ENCODE results near the gene NOL4L. TPM values are rescaled to one million over a fixed set of nuclear protein-coding genes. Genes with fewer than 3 reads are reported as not detected.

NOL4L gene
- total RNA-seq, 2 experiments from 2014 or later: 39.1 to 41.1 TPM

DNA sequence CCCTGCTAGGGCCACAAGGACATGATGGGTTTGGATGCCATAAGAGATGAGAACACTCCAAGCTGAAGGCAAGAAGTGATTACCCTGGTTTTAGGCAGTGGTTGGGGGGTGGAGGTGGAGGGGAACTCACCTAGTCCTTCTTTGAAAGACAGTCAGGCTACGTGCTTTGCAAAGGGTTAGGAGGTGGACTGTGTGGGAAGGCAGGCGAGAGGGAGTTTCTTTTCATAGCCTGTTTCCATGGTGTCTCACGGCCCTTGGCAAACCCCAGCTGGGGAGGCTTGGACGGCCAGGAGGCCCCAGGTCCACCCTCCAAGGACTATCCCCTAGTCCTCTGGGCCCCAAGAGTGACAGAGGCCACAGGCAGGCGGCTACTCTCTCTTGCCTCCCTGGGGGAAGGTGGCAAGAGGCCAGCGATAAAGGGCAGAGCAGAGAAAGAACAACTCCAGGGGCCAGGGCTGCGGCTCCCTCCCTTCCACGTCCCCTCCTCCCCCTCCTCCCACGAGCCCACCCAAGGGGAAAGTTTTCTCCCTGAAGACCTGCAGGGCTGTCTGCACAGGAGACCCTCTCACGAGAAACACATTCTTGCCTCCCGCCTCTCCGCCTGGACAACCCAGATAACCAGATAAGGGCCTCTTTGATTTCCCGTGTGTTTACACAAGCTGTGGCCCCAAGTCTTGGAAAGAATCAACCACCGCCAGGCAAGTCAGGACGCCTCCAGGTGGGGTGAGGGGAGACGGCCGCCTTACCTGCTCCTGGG, 74.4 kb downstream of the NOL4L start:
- POLR2A ChIA-PET: interaction anchor here (1.1 to 1.7 kb wide), 4 partner anchors 27 to 153 kb away, joined by 3 to 5 read pairs (median 4); partner anchors contain the start of gene ASXL1
- DNase-seq (peak; percentile 46), ATAC-seq (ENCODE audit: low read depth) (peak; percentile 30)
- Mint-ChIP-seq H3K4me1 (peaks cover 78% of the 10 kb centered on the region), H3K4me3 (peak overlapping the region; percentile 82), H3K36me3 (peaks cover 26% of the 10 kb centered on the region), H3K9me3 (no peaks in the 10 kb centered on the region), H3K27ac (peak overlapping the region; percentile 87), H3K27me3 (no peaks in the 10 kb centered on the region)

DNA sequence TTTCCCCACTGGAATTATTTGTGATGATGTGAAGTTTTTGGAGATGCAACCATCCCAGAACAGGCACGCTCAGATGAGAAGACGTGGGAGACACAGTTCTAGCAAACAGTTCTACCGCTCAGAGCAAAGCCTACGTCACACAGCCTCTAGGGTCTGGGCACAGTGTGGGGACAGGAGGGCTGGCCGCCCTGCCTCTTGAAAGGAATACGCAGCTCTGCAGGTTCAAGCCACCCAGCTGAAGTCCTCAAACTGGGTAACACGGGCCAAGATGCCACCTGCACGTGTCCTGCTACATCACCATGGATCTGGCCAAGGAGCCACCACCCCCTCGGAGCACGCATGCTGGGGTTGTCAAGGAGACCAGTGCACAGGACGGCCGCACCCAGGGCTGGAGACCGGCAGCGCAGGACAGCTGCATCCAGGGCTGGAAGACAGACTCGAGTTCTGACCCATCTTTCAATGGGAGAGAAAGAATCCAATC, 75.0 kb downstream of the NOL4L start:
- H3K9me3 Mint-ChIP-seq: no peaks in the 10 kb centered on the region
- ATAC-seq (ENCODE audit: low read depth) (peak; percentile 23), DNase-seq (peak; percentile 51)
- no peaks in the 10 kb centered on the region for H3K27me3 Mint-ChIP-seq
- peaks cover 77% of the 10 kb centered on the region for H3K4me1 Mint-ChIP-seq
- peaks cover 24% of the 10 kb centered on the region for H3K36me3 Mint-ChIP-seq
- H3K27ac Mint-ChIP-seq: peak overlapping the region; percentile 87
- POLR2A ChIA-PET: interaction anchor here (0.6 to 1.8 kb wide), 6 partner anchors 18 to 279 kb away, joined by 3 to 8 read pairs (median 4); partner anchors contain the start of gene ASXL1
- peak overlapping the region; percentile 82 for H3K4me3 Mint-ChIP-seq

DNA sequence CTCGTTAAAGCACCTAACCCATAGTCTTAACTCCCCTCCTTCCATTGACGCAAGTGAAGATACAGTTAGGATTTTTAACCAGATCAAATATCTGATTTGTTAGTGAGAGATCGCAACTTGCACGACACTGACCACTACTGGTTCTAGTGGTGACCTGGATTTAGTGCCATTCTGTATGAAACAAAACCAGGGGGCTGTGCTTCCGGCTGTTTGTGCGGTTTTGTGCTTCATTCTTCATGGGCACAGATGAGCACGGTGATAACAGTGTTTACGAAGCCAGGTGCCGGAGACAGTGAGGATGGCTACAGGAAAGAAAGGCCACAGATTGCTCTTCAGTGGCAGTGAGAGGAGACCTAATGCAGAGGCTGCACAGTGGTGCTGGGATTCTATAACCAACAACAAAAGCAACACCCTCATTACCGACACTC, 75.5 kb downstream of the NOL4L start:
- Mint-ChIP-seq H3K4me1 (peaks cover 72% of the 10 kb centered on the region), H3K27me3 (no peaks in the 10 kb centered on the region), H3K27ac (peak overlapping the region; percentile 87), H3K4me3 (peak overlapping the region; percentile 82), H3K9me3 (no peaks in the 10 kb centered on the region), H3K36me3 (peaks cover 27% of the 10 kb centered on the region)
- peak; percentile 65 for ATAC-seq (ENCODE audit: low read depth)
- POLR2A ChIA-PET: interaction anchor here (0.6 to 1.8 kb wide), 10 partner anchors 15 to 278 kb away, joined by 3 to 8 read pairs (median 4); partner anchors contain the start of gene ASXL1
- peak; percentile 57 for DNase-seq

DNA sequence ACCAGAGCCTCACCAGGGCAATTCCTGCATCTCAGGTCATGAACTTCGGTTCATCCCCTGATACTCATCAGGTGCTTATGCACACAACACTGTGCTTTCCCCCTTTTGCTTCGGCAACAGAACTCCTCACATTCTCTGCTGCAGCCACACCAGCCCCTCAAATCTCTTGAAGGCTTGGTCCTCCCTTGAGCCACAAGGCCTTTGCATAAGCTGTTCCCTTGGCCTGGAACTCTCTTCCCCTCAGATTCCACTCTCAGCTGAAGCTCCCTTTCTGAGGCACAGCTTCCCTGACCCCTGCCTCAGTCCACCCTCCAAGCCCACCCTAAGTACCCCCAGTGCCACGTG, 76.4 kb downstream of the NOL4L start:
- H3K4me1 Mint-ChIP-seq: peaks cover 65% of the 10 kb centered on the region
- POLR2A ChIA-PET: interaction anchor here (0.6 to 1.8 kb wide), 7 partner anchors 16 to 151 kb away, joined by 3 to 8 read pairs (median 6); partner anchors contain the start of gene ASXL1
- H3K4me3 Mint-ChIP-seq: peak overlapping the region; percentile 52
- no peak for ATAC-seq (ENCODE audit: low read depth)
- peaks cover 26% of the 10 kb centered on the region for H3K36me3 Mint-ChIP-seq
- peak overlapping the region; percentile 83 for H3K27ac Mint-ChIP-seq
- no peak for DNase-seq
- H3K9me3 Mint-ChIP-seq: no peaks in the 10 kb centered on the region
- no peaks in the 10 kb centered on the region for H3K27me3 Mint-ChIP-seq

DNA sequence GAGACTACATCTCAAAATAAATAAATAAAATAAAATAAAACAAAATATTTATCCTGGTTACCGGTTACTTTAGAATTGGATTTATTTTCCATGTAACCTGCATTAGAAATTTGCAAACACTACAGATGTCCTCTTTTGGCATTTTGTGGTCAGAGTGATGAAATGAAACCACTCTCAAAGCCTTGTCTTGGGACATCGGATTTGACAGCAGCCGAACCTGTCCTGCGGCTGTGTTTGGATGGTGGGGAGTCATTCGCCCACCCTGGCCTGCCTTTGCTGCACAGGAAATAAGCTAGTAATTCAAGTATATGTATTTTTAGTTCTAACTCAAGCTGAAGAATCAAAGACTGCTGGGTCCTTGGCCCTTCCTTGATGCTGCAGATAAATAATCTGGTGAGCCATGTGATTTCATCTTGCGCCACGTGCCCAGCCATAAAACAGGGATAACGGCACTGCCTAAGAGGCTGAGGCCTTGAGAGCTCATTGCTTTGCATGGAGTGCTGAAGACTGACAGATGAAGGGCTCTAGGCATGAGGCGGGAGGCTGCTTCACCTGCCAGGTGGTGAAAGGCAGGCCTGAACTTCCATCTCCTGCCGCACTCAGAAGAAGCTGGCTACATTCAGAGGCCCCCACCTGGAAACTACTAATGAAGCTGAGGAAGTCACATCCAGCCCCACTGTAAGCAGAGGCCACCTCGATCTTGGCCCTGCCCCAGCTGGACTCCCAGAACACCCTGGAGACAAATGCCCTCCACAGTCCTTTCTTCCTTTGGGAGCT, 76.9 kb downstream of the NOL4L start:
- peaks cover 25% of the 10 kb centered on the region for H3K36me3 Mint-ChIP-seq
- H3K27ac Mint-ChIP-seq: peak overlapping the region; percentile 83
- H3K4me3 Mint-ChIP-seq: peak overlapping the region; percentile 52

DNA sequence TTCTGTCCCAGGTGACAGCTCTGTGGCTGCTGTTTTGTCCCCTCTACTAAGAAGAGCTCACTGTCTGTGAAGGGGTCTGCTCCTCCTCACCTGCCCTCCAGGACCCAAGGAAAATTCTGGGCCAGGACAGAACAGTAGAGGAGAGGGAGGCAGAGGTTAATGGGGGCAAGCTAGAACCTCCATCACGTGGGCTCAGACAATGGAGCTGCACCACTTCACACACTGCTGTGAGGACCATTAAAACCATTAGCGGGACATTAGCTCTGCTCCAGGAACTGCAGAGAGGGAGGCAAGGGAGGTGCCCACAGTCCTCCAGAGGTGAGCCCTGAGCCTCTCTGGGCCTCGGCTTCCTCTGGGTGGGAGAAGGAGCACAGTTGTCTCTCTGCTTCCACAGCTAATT, 78.4 kb downstream of the NOL4L start:
- POLR2A ChIA-PET: no interaction called here
- no peak for DNase-seq
- peak overlapping the region; percentile 13 for H3K27ac Mint-ChIP-seq

More for the DNA sequence above, 76.9 kb downstream of the NOL4L start:
- no peaks in the 10 kb centered on the region for H3K9me3 Mint-ChIP-seq
- no peaks in the 10 kb centered on the region for H3K27me3 Mint-ChIP-seq
- peaks cover 59% of the 10 kb centered on the region for H3K4me1 Mint-ChIP-seq
- POLR2A ChIA-PET: interaction anchor here (0.5 to 1.8 kb wide), 5 partner anchors 14 to 31 kb away, joined by 3 to 8 read pairs (median 6); no protein-coding TSS in a partner anchor
- DNase-seq: no peak
- ATAC-seq (ENCODE audit: low read depth): no peak

DNA sequence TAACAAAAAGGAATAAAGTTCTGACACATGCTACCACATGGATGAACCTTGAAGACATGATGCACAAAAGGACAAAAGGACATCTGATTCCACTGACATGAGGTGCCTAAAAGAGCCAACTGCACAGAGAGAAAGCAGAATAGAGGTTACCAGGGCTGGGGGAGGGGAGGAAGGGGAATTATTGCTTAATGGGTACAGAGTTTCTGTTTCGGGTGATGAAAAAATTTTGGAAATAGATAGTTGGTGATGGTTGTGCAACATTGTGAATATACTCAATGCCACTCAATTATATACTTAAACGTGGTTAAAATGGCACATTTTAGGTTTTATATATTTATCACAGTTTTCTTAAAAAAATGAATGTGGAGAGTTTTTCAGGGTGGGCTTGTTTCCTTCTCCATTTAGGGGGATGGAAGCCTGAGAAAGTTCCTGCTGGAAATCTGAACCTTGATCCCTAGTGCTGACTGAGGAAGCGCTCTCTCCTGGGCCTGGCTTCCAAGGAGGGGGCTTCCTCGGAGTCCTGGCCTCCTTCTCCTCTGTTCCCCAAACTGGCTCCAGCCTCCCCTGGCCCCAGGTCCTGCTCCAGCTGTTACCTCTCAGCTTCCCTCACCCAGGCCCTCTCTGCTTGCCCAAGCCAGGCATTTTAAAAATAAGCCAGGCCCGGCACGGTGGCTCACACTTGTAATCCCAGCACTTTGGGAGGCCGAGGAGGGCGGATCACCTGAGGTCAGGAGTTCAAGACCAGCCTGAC, 79.2 kb downstream of the NOL4L start:
- no peak for ATAC-seq (ENCODE audit: low read depth)
- peaks cover 20% of the 10 kb centered on the region for H3K36me3 Mint-ChIP-seq
- no peak overlapping the region for H3K4me3 Mint-ChIP-seq
- no peak for DNase-seq
- no peak overlapping the region for H3K27ac Mint-ChIP-seq
- POLR2A ChIA-PET: no interaction called here
- H3K4me1 Mint-ChIP-seq: peaks cover 38% of the 10 kb centered on the region
- H3K27me3 Mint-ChIP-seq: no peaks in the 10 kb centered on the region
- no peaks in the 10 kb centered on the region for H3K9me3 Mint-ChIP-seq

More for the DNA sequence above, 78.4 kb downstream of the NOL4L start:
- Mint-ChIP-seq H3K4me1 (peaks cover 45% of the 10 kb centered on the region), H3K36me3 (peaks cover 20% of the 10 kb centered on the region), H3K4me3 (no peak overlapping the region), H3K9me3 (no peaks in the 10 kb centered on the region), H3K27me3 (no peaks in the 10 kb centered on the region)
- no peak for ATAC-seq (ENCODE audit: low read depth)

DNA sequence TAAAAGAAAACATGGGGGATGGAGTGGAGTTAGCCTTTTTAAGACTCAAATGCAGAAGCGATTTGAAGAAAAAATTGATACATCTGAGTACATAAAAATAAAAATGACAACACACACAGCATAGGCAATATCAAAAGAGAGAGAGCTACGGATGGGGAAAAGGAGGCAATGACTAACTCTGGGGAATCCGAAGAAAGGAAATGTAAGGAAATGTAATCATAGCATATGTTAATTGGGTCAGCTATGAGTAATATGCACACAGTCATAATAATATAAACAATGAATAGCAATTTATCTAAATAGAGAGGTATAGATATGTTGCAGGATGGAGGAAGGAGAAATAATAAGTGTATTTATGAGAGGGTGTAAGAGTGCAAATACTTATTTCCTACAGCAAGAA, 83.4 kb downstream of the NOL4L start:
- no peak for DNase-seq
- POLR2A ChIA-PET: no interaction called here
- no peak overlapping the region for H3K4me3 Mint-ChIP-seq
- H3K36me3 Mint-ChIP-seq: peaks cover 17% of the 10 kb centered on the region
- H3K4me1 Mint-ChIP-seq: peaks cover 4% of the 10 kb centered on the region
- no peak for ATAC-seq (ENCODE audit: low read depth)
- no peaks in the 10 kb centered on the region for H3K27me3 Mint-ChIP-seq
- no peaks in the 10 kb centered on the region for H3K9me3 Mint-ChIP-seq
- H3K27ac Mint-ChIP-seq: no peak overlapping the region

DNA sequence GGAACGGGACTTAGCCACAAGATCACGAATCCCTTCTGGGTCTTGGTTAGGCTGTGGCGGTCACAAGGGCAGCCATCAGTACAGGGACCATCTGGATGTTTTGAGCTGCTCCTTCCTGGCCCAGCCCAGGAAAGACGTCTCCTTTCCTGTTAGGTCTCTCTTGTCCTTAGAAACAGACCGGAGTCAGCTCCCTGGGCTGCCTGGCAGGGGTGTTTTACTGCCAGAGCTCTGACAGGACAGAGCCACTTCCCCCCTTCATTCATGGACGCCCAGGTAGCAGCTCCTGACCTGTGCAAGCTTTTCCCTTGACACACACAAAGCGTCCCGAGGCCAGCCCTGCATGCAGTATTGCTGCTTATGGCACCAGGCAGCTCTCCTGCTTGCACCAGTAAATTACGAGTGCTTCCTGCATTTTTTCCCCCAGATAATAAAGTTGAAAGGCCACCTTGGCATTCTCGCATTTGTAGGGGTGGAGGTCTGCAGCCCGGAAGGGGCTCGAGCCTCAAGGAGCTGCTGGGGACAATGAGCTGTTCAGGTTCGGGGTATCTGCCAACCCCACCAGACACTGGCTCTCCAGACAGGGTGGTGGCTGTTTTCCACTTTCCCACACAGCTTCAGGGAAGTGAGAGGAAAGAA, 87.4 kb downstream of the NOL4L start:
- Mint-ChIP-seq H3K27ac (no peak overlapping the region), H3K4me1 (peaks cover 4% of the 10 kb centered on the region), H3K36me3 (peaks cover 6% of the 10 kb centered on the region), H3K9me3 (no peaks in the 10 kb centered on the region), H3K4me3 (no peak overlapping the region), H3K27me3 (no peaks in the 10 kb centered on the region)
- POLR2A ChIA-PET: interaction anchor here (0.6 kb wide), 2 partner anchors 13 to 273 kb away, joined by 3 read pairs; no protein-coding TSS in a partner anchor
- ATAC-seq (ENCODE audit: low read depth): no peak
- no peak for DNase-seq

DNA sequence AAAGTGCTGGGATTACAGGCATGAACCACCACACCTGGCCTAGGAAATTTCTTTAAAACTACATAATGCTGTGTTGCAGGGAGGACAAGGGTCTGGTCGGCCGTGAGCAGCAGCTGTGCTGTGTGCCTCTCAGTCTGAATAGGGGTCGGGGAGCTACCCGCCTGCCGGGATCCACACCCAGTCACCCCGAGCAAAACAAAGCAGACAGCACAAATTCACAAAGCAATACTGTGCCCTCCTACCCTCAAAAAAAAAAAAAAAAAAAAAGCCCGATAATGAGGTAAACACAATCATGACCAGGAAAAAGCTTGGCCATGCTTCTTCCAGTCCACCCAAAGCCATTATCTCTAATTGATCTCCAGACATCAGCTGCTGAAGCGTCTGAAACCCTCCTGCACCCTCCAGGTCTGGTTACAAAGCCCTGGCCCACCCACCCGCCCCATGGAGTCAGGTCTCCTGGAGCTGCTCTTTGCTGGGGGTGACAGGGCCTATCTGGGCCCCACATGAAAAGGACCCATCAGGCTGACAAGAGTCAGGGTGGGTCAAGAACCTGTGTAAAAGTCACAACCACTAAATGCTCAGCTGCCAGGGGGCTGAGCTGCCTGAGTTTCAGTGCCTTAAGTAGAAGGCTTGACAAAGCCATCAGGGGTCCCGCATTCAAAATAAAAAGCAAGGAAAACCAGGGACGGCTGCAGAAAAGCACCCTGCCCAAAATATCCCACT, 88.2 kb downstream of the NOL4L start:
- H3K27me3 Mint-ChIP-seq: no peaks in the 10 kb centered on the region
- no peak overlapping the region for H3K27ac Mint-ChIP-seq
- H3K4me3 Mint-ChIP-seq: no peak overlapping the region
- no peaks in the 10 kb centered on the region for H3K9me3 Mint-ChIP-seq
- POLR2A ChIA-PET: interaction anchor here (0.6 kb wide), 1 partner anchor 274 kb away, joined by 3 read pairs; no protein-coding TSS in a partner anchor
- DNase-seq (no peak), ATAC-seq (ENCODE audit: low read depth) (no peak)
- H3K4me1 Mint-ChIP-seq: peaks cover 4% of the 10 kb centered on the region
- H3K36me3 Mint-ChIP-seq: peaks cover 6% of the 10 kb centered on the region

DNA sequence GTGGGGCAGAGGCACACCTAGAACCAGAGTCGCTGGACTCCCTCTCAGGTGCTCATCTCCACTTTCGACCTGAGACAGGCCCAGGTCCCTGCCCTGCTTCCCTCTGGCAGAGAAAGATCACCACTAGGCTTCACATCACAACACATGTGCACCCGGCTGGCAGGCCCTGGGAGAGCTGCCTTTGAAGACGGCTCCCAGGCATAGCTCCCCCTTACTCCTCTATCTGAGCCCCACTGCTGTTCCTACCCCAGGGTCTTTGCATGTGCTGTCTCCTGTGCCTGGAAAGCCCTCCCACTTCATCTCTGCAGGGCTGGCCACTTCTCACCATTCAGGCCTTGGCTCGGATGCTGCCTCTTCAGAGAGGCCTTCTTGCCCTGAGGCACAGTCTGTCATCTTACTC, 89.2 kb downstream of the NOL4L start:
- Mint-ChIP-seq H3K27me3 (no peaks in the 10 kb centered on the region), H3K4me3 (no peak overlapping the region), H3K4me1 (peaks cover 7% of the 10 kb centered on the region), H3K9me3 (no peaks in the 10 kb centered on the region), H3K27ac (no peak overlapping the region), H3K36me3 (peaks cover 3% of the 10 kb centered on the region)
- no peak for DNase-seq
- POLR2A ChIA-PET: no interaction called here
- no peak for ATAC-seq (ENCODE audit: low read depth)

DNA sequence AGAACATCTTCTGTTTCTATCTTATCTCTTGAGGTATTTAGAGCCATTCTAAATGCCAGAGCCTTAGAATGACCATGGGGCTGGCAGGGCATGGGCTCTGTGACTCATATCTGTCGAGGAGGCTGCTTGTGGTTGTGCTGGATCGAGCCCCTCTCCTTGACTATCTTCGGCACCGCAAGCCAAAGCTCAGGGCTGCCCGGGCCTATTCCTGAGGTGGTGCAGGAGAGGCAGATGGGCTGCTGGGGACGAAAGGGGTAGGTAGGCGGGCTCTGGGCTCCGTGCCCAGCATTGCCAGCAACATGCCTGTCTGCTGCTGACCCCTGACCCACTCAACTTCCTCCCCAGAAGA, 89.9 kb downstream of the NOL4L start:
- POLR2A ChIA-PET: no interaction called here
- Mint-ChIP-seq H3K4me1 (peaks cover 9% of the 10 kb centered on the region), H3K27ac (no peak overlapping the region), H3K4me3 (no peak overlapping the region), H3K9me3 (no peaks in the 10 kb centered on the region), H3K36me3 (peaks cover 6% of the 10 kb centered on the region), H3K27me3 (no peaks in the 10 kb centered on the region)
- ATAC-seq (ENCODE audit: low read depth) (no peak), DNase-seq (no peak)

All from activated naive CD8-positive, alpha-beta T cell treated with anti-CD3 and anti-CD28 coated beads, Interleukin-2, amount 10 ng/mL, durations not matched to agents 7 days and 5 days (primary cell).